ENCODE results near the gene PITPNM2.

DNA sequence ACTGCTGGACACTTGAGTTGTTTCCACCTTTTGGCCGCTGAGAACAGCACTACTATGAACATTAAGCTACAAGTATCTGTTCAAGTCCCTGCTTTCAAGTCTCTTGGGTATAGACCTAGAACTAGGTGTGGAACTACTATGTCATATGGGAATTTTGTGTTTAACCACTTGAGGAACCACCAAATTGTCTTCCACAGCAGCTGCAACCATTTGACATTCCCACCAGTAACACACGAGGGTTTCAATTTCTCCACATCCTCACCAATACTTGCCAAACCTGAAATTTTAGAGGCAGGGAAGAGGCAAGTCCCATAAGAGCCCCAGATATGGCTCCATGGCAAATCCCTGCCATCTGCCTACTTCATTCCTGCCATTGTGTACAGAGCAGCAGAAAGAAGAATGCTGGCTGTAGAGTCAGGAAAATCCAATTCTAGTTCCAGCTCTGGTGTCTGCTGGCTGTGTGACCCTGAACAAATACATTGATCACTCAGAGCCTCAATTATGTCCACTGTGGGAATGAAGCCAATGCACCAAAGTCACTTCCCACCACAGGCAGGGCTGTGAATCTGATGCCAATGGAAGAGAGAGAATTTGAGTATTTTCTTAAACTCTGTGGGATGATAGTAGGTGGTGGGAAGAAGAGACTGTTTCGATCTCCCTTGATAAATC, 17.8 kb downstream of the PITPNM2 start:
- TF ChIP-seq, protein P1, sequence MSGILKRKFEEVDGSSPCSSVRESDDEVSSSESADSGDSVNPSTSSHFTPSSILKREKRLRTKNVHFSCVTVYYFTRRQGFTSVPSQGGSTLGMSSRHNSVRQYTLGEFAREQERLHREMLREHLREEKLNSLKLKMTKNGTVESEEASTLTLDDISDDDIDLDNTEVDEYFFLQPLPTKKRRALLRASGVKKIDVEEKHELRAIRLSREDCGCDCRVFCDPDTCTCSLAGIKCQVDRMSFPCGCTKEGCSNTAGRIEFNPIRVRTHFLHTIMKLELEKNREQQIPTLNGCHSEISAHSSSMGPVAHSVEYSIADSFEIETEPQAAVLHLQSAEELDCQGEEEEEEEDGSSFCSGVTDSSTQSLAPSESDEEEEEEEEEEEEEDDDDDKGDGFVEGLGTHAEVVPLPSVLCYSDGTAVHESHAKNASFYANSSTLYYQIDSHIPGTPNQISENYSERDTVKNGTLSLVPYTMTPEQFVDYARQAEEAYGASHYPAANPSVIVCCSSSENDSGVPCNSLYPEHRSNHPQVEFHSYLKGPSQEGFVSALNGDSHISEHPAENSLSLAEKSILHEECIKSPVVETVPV (CRISPR knock-in tag; IDR thresholded peaks at IDR 0.05): no peak
- TF ChIP-seq ZFP30 (CRISPR knock-in tag; IDR thresholded peaks at IDR 0.05) (no peak), ESRRG (CRISPR knock-in tag; IDR thresholded peaks at IDR 0.05) (no peak), CSDC2 (CRISPR knock-in tag; IDR thresholded peaks at IDR 0.05) (no peak), RARB (CRISPR knock-in tag; IDR thresholded peaks at IDR 0.05) (no peak)
- TF ChIP-seq, protein P2, sequence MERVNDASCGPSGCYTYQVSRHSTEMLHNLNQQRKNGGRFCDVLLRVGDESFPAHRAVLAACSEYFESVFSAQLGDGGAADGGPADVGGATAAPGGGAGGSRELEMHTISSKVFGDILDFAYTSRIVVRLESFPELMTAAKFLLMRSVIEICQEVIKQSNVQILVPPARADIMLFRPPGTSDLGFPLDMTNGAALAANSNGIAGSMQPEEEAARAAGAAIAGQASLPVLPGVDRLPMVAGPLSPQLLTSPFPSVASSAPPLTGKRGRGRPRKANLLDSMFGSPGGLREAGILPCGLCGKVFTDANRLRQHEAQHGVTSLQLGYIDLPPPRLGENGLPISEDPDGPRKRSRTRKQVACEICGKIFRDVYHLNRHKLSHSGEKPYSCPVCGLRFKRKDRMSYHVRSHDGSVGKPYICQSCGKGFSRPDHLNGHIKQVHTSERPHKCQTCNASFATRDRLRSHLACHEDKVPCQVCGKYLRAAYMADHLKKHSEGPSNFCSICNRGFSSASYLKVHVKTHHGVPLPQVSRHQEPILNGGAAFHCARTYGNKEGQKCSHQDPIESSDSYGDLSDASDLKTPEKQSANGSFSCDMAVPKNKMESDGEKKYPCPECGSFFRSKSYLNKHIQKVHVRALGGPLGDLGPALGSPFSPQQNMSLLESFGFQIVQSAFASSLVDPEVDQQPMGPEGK (CRISPR knock-in tag; IDR thresholded peaks at IDR 0.05; ENCODE audit: borderline replicate concordance): no peak
